Osteocyte (in vitro differentiated cells): ENCODE measurements around the gene APC2. TPM values are rescaled to one million over a fixed set of nuclear protein-coding genes. Genes with fewer than 3 reads are reported as not detected.

ENCODE experiments used
- DNase-seq: peaks from one replicate; pipeline ENCODE4 v3.0.0; 2021; ENCODE audit warnings: mixed read lengths; ENCODE audit not compliant: unreplicated experiment; ENCODE audit errors: extremely low spot score
- H3K27ac Mint-ChIP-seq: one replicate; pipeline ENCODE4 v1.8.0; 2021; ENCODE audit warnings: mild to moderate bottlenecking, mixed read lengths; ENCODE audit not compliant: unreplicated experiment
- H3K27me3 Mint-ChIP-seq: one replicate; pipeline ENCODE4 v1.8.0; 2021; ENCODE audit warnings: mixed read lengths; ENCODE audit not compliant: unreplicated experiment
- H3K36me3 Mint-ChIP-seq: one replicate; pipeline ENCODE4 v1.8.0; 2021; ENCODE audit warnings: mixed read lengths; ENCODE audit not compliant: unreplicated experiment
- H3K4me1 Mint-ChIP-seq: one replicate; pipeline ENCODE4 v1.8.0; 2021; ENCODE audit warnings: mixed read lengths; ENCODE audit not compliant: unreplicated experiment
- H3K4me3 Mint-ChIP-seq: one replicate; pipeline ENCODE4 v1.8.0; 2021; ENCODE audit warnings: mild to moderate bottlenecking, moderate library complexity, mixed read lengths; ENCODE audit not compliant: unreplicated experiment
- H3K9me3 Mint-ChIP-seq: one replicate; pipeline ENCODE4 v1.8.0; 2021; ENCODE audit warnings: mixed read lengths; ENCODE audit not compliant: unreplicated experiment
- total RNA-seq: library from RNA; stranded (reverse); gene quantifications from 2 replicates; pipeline ENCODE4 v1.2.1, GENCODE V29; 2021
- TF ChIP-seq, protein P1 (sequence below): fragments of 200-600 bp; sonication (generic); IDR thresholded peaks from 2 replicates; pipeline ENCODE4 v1.5.0; 2021; ENCODE audit warnings: antibody characterized with exemption, mild to moderate bottlenecking, moderate library complexity

The APC2 gene
- total RNA-seq, 1 donor from 2014 or later = 1.2 TPM

DNA sequence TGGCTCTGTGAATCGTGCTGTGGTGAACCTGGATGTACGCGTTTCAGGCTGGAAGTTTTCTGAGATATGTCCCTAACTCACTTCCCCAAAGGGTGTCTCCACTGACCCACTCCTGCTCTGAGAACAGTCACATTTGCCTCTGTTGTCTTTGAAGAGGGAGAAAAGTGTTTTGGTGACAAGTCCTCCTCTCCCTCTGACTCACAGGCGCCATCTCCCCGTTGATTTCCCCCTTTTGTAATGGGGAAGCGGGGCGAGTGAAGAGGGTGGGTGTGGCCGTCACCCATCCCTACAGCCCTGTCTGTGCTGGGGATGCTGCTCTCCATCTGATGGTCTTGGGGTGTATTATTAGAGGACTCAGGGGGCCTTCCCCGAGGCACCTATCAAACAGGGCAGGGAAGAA is 9.6 kb downstream of the APC2 start:
- no peaks in the 10 kb centered on the region for H3K36me3 Mint-ChIP-seq
- H3K27ac Mint-ChIP-seq = no peak overlapping the region
- H3K27me3 Mint-ChIP-seq = peaks cover 2% of the 10 kb centered on the region
- no peaks in the 10 kb centered on the region for H3K9me3 Mint-ChIP-seq
- no peak for DNase-seq
- TF ChIP-seq, protein P1, sequence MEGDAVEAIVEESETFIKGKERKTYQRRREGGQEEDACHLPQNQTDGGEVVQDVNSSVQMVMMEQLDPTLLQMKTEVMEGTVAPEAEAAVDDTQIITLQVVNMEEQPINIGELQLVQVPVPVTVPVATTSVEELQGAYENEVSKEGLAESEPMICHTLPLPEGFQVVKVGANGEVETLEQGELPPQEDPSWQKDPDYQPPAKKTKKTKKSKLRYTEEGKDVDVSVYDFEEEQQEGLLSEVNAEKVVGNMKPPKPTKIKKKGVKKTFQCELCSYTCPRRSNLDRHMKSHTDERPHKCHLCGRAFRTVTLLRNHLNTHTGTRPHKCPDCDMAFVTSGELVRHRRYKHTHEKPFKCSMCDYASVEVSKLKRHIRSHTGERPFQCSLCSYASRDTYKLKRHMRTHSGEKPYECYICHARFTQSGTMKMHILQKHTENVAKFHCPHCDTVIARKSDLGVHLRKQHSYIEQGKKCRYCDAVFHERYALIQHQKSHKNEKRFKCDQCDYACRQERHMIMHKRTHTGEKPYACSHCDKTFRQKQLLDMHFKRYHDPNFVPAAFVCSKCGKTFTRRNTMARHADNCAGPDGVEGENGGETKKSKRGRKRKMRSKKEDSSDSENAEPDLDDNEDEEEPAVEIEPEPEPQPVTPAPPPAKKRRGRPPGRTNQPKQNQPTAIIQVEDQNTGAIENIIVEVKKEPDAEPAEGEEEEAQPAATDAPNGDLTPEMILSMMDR = no peak
- no peak overlapping the region for H3K4me3 Mint-ChIP-seq
- no peaks in the 10 kb centered on the region for H3K4me1 Mint-ChIP-seq

- Mint-ChIP-seq H3K9me3 (no peaks in the 10 kb centered on the region), H3K4me1 (no peaks in the 10 kb centered on the region), H3K27ac (no peak overlapping the region), H3K27me3 (peaks cover 2% of the 10 kb centered on the region), H3K36me3 (no peaks in the 10 kb centered on the region), H3K4me3 (no peak overlapping the region)
- no peak for DNase-seq
- TF ChIP-seq, protein P1 = no peak
Measured at GRCh38 chr19:1460033-1460995, 10.4 kb downstream of the APC2 start.

- DNase-seq = no peak
- H3K9me3 Mint-ChIP-seq = no peaks in the 10 kb centered on the region
- no peak overlapping the region for H3K27ac Mint-ChIP-seq
- no peak overlapping the region for H3K4me3 Mint-ChIP-seq
- TF ChIP-seq, protein P1 = no peak
- no peaks in the 10 kb centered on the region for H3K36me3 Mint-ChIP-seq
- no peaks in the 10 kb centered on the region for H3K27me3 Mint-ChIP-seq
- H3K4me1 Mint-ChIP-seq = no peaks in the 10 kb centered on the region
Measured at GRCh38 chr19:1461862-1462261, 11.9 kb downstream of the APC2 start.

GRCh38 chr19:1465191-1466016 is 15.5 kb downstream of the APC2 start:
- no peak overlapping the region for H3K4me3 Mint-ChIP-seq
- no peaks in the 10 kb centered on the region for H3K9me3 Mint-ChIP-seq
- peaks cover 4% of the 10 kb centered on the region for H3K4me1 Mint-ChIP-seq
- TF ChIP-seq, protein P1 = no peak
- H3K36me3 Mint-ChIP-seq = no peaks in the 10 kb centered on the region
- H3K27ac Mint-ChIP-seq = no peak overlapping the region
- peaks cover 2% of the 10 kb centered on the region for H3K27me3 Mint-ChIP-seq
- DNase-seq = no peak

DNA sequence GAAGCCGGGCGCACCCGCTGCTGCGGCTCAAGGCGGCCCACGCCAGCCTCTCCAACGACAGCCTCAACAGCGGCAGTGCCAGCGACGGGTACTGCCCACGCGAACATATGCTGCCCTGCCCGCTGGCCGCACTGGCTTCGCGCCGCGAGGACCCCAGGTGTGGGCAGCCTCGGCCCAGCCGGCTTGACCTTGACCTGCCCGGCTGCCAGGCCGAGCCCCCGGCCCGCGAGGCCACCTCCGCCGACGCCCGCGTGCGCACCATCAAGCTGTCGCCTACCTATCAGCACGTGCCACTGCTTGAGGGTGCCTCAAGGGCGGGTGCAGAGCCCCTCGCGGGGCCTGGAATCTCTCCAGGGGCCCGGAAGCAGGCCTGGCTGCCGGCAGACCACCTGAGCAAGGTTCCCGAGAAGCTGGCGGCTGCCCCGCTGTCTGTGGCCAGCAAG is 16.1 kb downstream of the APC2 start:
- Mint-ChIP-seq H3K4me1 (peaks cover 5% of the 10 kb centered on the region), H3K4me3 (no peak overlapping the region), H3K27me3 (peaks cover 2% of the 10 kb centered on the region), H3K27ac (no peak overlapping the region), H3K9me3 (no peaks in the 10 kb centered on the region), H3K36me3 (no peaks in the 10 kb centered on the region)
- TF ChIP-seq, protein P1 = no peak
- DNase-seq = no peak
